Measurements from ENCODE around the gene LRRC8A. TPM values are rescaled to one million over a fixed set of nuclear protein-coding genes. Genes with fewer than 3 reads are reported as not detected.

The LRRC8A gene
- total and polyA plus RNA-seq, 2 of the 8 experiments (the other 6 are each of a cell fraction or from before 2014, with no cell fraction given): 103 to 111 TPM

GRCh38 chr9:128928624-128929023, 46.7 kb downstream of the LRRC8A start:
- H3K23ac ChIP-seq (ENCODE audit: insufficient read length): no peak overlapping the region

More at GRCh38 chr9:128928624-128929023, 46.7 kb downstream of the LRRC8A start:
- Histone ChIP-seq H2AFZ (ENCODE audit: low read length) (no peak overlapping the region), H2BK5ac (ENCODE audit: low read depth, low read length) (no peak overlapping the region), H3K36me3 (ENCODE audit: control insufficient read depth in 2 of 4, insufficient read depth in 4 of 4, low read length in 3 of 4) (no peaks in the 10 kb centered on the region), H4K5ac (ENCODE audit: insufficient read length, low read depth, low read length) (no peak overlapping the region), H4K20me1 (replicated peaks in 1 of 2; ENCODE audit: control insufficient read depth in 1 of 2, insufficient read depth in 2 of 2, low read length in 2 of 2) (peaks cover 0 to 2% of the 10 kb centered on the region in 2 experiments), H3K79me1 (ENCODE audit: low read depth, low read length) (no peaks in the 10 kb centered on the region), H3K4me1 (replicated peaks in 1 of 4; ENCODE audit: control insufficient read depth in 3 of 4, insufficient read depth in 4 of 4, low read length in 3 of 4) (no peaks in the 10 kb centered on the region; a peak in 1 of 7 replicates), H2BK120ac (replicated peaks; ENCODE audit: low read depth, low read length) (no peak overlapping the region), H3K23me2 (ENCODE audit: low read depth, low read length) (no peaks in the 10 kb centered on the region), H3K9me3 (ENCODE audit: insufficient read depth in 2 of 2, low read depth in 1 of 2, low read length in 1 of 2) (no peaks in the 10 kb centered on the region), H3K27me3 (replicated peaks in 1 of 4; ENCODE audit: control insufficient read depth in 3 of 4, extremely low read depth in 1 of 4, insufficient read depth in 3 of 4, low read length in 3 of 4) (no peaks in the 10 kb centered on the region), H2BK12ac (ENCODE audit: low read depth, low read length) (no peak overlapping the region), H3K27ac (ENCODE audit: low read depth, low read length) (no peak overlapping the region), H4K8ac (ENCODE audit: extremely low read depth, insufficient read depth, low read length) (no peak overlapping the region), H3K79me2 (ENCODE audit: control insufficient read depth in 1 of 2, insufficient read depth in 2 of 2, low read length in 2 of 2) (no peaks in the 10 kb centered on the region), H3K4ac (replicated peaks; ENCODE audit: insufficient read length, low read depth, low read length) (no peak overlapping the region), H3K9ac (replicated peaks in 1 of 4; ENCODE audit: extremely low read depth in 1 of 4, low read depth in 3 of 4, low read length in 3 of 4) (no peak overlapping the region), H2BK20ac (ENCODE audit: low read length) (no peak overlapping the region), H3K4me2 (ENCODE audit: insufficient read depth in 1 of 2, low read depth in 2 of 2, low read length in 2 of 2) (no peak overlapping the region), H3K14ac (ENCODE audit: insufficient read length) (no peak overlapping the region), H2AK5ac (ENCODE audit: low read depth, low read length) (no peak overlapping the region), H3K4me3 (ENCODE audit: extremely low read depth in 1 of 4, insufficient read depth in 2 of 4, low read depth in 3 of 4, low read length in 4 of 4) (no peak overlapping the region), H3K18ac (ENCODE audit: extremely low read depth, low read length) (no peak overlapping the region), H4K91ac (replicated peaks; ENCODE audit: insufficient read length, low read length) (no peak overlapping the region), H3K56ac (replicated peaks; ENCODE audit: insufficient read length, low read depth, low read length) (no peak overlapping the region), H2BK15ac (ENCODE audit: low read length) (no peak overlapping the region)
- CTCF ChIA-PET (ENCODE audit: partially characterized antibody): interaction anchor here (0.5 to 9.7 kb wide), 45 partner anchors 7 to 782 kb away, joined by 3 to 139 read pairs (median 4); partner anchors contain the start of genes ENDOG, KYAT1, LRRC8A and PHYHD1
- FAIRE-seq (no peak), DNase-seq (ENCODE audit: low read depth in 1 of 2, low spot score in 2 of 2) (no peak)
- no peak for TF ChIP-seq RNF2 (IDR thresholded peaks at IDR 0.05; ENCODE audit: borderline replicate concordance, low read depth, low read length, missing control alignments, poor library complexity, severe bottlenecking)
- no peak for TF ChIP-seq GTF2F1 (IDR thresholded peaks at IDR 0.05; ENCODE audit: borderline replicate concordance, low read depth, low read length)
- TF ChIP-seq, protein P1, sequence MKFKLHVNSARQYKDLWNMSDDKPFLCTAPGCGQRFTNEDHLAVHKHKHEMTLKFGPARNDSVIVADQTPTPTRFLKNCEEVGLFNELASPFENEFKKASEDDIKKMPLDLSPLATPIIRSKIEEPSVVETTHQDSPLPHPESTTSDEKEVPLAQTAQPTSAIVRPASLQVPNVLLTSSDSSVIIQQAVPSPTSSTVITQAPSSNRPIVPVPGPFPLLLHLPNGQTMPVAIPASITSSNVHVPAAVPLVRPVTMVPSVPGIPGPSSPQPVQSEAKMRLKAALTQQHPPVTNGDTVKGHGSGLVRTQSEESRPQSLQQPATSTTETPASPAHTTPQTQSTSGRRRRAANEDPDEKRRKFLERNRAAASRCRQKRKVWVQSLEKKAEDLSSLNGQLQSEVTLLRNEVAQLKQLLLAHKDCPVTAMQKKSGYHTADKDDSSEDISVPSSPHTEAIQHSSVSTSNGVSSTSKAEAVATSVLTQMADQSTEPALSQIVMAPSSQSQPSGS (IDR thresholded peaks at IDR 0.05; ENCODE audit: low read length): no peak
- TF ChIP-seq KDM1A (IDR thresholded peaks at IDR 0.05; ENCODE audit: borderline replicate concordance, low read length): no peak
- TF ChIP-seq NANOG (IDR thresholded peaks at IDR 0.05; ENCODE audit: insufficient read depth, low read depth, low read length, poor library complexity, severe bottlenecking): no peak
- no peak for TF ChIP-seq MAX (IDR thresholded peaks at IDR 0.05)
- TF ChIP-seq KDM4A (IDR thresholded peaks at IDR 0.05; ENCODE audit: low read depth, low read length, severe bottlenecking): no peak
- no peak for TF ChIP-seq CEBPB (IDR thresholded peaks at IDR 0.05; ENCODE audit: low read depth, low read length)
- TF ChIP-seq JUND (IDR thresholded peaks at IDR 0.05; ENCODE audit: low read length): no peak
- no peak for TF ChIP-seq NRF1 (IDR thresholded peaks at IDR 0.05; ENCODE audit: low read depth, low read length)
- no peak for TF ChIP-seq TAF1 (IDR thresholded peaks at IDR 0.05; ENCODE audit: low read depth, low read length)
- 88% methylated on average over 2 of the region's 2 CpGs; no CpG with 5 or more reads in 1 of the 2 experiments for WGBS, 2 experiments (ENCODE audit: extremely low coverage in 1 of 2, insufficient coverage in 1 of 2, insufficient read length in 1 of 2, insufficient replicate concordance in 2 of 2, low coverage in 1 of 2, low lambda C conversion rate in 2 of 2, missing lambda C conversion rate in 1 of 2)
- POLR2A ChIA-PET (ENCODE audit: partially characterized antibody): interaction anchor here (0.9 to 2.7 kb wide), 11 partner anchors 8 to 766 kb away, joined by 3 to 9 read pairs (median 4); partner anchors contain the start of genes ENDOG and SPOUT1
